Hematopoietic multipotent progenitor cell treated with erythropoietin and hydrocortisone succinate and interleukin-3 and kit ligand, for 15 days (in vitro differentiated cells): ENCODE measurements around the gene MRPL36.
"Not testable (repeated sequence)": the region's sequence is repeated elsewhere in the genome, so short reads cannot be mapped to it uniquely, and the experiment has no call there.

Experiments used
- DNase-seq: peaks from one replicate; pipeline ENCODE4 v3.0.0-alpha.2; 2015; ENCODE audit warnings: low spot score

Gene MRPL36

GRCh38 chr5:1815071-1815786 is 15.6 kb upstream of the MRPL36 start:
- DNase-seq, result no peak

DNA sequence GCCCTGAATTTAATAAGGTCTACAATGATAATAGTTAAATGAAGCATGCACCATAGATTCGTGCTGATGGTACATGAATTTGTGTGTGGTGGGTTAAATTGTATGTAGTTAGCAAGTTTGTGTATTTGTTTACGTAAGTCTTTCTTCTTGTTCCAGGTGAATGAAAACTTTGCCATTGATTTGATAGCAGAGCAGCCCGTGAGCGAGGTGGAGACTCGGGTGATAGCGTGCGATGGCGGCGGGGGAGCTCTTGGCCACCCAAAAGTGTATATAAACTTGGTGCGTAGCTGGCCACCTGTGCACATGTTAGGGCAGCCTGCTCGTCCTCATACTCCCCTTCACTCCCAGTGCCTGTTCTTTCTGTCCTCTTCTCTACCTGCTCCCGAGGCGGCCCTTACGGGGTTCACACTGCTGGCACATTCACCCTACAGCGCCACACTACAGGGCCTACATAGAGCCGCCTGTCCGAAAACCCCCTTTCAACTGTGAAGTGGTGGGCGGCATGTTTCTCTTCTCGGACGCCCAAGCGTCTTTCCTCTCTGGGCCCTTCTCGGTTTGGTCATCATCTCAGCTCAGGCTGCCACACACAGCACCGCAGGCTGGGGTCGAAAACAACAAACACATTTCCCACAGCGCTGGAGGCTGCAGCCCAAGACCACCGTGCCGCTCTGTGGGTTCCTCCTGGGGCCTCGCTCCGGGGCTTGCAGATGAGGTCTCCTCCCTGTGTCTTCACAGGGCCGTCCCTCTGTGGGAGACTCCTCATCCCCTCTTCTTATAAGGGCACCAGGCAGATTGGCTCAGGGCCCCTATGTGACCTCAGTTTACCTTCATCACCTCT is 14.8 kb upstream of the MRPL36 start:
- no peak for DNase-seq

- DNase-seq, result no peak
Measured at GRCh38 chr5:1810581-1811101, 11.0 kb upstream of the MRPL36 start.

GRCh38 chr5:1809416-1810035 is 9.9 kb upstream of the MRPL36 start:
- DNase-seq, result no peak

DNA sequence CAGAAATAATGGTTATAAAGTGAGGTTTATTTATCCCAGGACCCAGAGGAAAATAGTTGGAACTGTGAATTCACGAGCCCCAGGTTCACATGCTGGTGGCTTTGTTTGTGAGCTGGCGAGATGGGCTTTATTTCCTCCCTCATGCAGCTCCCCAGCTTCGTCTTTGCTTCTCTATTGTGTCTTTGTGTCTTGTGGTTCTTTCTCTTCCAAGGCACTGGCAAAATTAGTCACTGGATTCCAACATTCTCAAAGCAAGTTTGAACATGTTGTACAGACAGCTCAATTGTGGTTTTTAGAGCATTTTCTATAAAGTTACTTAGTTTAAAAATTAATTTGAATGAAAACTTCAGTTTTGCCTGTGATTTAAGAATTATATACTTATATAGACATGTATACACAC is 8.8 kb upstream of the MRPL36 start:
- no peak for DNase-seq

DNA sequence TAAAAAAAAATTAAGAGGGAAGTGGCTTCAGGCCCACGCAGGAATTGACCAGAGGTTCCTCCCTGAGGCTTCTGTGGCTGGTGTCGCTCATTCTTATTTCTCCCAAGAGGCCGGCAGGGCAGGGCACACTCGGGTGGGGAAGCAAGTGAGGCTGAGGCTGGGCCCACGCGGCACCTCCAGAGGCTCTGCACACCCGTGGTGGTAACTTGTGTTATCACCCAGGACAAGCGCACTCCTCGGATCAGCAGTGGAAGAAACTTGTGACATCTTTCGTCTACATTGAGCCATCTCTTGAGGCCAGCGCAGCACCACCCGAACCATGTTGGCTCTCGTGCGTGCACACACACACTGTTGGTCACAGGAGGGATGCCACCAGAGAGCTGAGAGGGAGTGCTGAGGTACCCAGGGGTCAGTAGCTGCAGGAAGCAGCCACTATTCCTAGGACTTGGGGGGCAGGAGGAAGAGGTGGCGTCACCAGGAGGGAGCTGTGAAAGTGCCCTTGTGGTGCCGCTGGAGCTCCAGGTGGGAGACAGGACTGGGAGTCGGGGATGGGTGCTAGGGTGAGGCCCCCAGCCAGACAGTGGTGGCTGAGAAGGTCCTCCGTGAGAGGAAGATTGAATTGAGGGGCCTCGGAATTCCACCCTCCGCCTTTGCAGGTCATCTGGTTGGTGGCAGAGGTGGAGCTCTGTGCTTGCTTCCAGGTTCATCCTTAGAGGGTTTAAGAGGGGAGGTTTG is 8.0 kb upstream of the MRPL36 start:
- DNase-seq, result no peak

DNA sequence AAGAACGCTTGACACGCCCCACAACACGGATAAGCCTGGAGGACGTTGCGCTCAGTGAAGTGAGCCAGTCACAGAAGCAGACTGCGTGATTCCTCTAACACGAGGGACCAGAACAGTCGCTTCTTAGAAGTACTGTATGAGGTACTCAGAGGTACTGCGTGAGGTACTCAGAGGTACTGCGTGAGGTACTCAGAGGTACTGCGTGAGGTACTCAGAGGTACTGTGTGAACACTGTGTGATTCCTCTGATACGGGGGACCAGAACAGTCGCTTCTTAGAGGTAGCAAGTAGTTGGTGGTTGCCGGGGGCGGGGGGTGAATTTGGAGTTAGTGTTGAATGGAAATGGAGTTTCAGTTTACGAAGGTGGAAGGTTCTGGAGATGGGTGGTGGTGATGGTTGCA is 7.3 kb upstream of the MRPL36 start:
- no peak for DNase-seq

DNA sequence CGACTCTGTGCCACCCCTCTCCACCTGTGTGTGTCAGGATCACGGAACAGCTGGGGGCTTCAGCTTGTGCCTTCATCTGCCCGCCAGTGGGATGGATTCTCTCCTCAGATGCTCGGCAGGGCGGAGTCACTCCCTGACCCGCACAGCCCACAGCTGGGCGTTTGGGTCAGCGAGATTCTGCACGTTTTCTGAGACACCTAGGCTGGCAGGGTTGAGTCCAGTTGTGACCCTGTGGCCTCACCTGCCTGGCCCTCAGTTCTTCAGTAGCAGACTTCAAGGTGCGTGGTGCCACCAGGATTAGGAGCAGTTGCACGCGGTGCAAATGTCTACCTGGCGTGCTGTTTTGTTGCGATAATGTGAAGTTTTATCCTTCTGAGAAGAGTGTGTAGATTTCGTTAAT is 6.6 kb upstream of the MRPL36 start:
- no peak for DNase-seq

GRCh38 chr5:1805736-1806135 is 6.1 kb upstream of the MRPL36 start:
- DNase-seq, result no peak

- DNase-seq, result no peak
Measured at GRCh38 chr5:1805326-1805725, 5.7 kb upstream of the MRPL36 start.

DNA sequence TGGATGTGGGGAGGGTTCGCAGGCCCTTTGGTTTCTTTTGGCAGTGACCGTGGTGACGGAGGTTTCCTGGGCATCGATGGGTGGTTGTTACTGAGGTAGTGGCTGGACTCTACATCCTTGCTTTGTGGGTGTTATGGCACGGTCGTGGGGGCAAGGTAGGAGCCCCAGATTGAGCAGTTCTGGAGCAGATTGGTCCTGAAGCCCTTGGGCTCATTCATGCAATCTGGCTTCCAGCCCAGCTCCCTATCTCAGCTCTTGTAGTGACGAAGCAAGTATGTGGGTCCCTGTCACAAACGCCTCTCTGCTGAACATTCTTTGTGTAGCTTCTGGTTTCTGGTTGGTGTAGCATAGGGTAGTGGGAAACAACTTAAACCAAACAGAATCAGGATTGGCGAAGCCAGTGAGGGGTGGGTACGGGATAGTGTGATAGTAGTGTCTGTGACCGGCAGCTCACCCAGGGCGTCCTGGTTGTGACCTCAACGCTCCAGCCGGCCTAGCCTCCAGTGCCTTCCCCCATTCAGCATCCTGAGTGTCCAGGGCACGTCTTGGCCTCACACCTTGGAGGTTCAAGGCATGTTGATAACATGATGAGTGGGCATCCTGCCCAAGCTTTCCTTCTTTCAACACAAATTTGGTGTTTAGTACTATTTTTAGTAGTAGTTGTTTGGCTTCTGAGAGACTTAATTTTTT is 4.5 kb upstream of the MRPL36 start:
- peak; percentile 57 for DNase-seq

- no peak for DNase-seq
Measured at GRCh38 chr5:1803192-1803591, 3.6 kb upstream of the MRPL36 start.

- DNase-seq, result peak; percentile 5
Measured at GRCh38 chr5:1801967-1802295, 2.3 kb upstream of the MRPL36 start.

- peak; percentile 81 for DNase-seq
Measured at GRCh38 chr5:1801222-1801966, 1.8 kb upstream of the MRPL36 start, which contains the start of gene NDUFS6. NDUFS6 (plus strand) TSS chr5:1801407; CDS start chr5:1801418, 11 bp downstream.

- DNase-seq, result peak; percentile 27
Measured at GRCh38 chr5:1800472-1801221, 1.0 kb upstream of the MRPL36 start.

GRCh38 chr5:1799110-1799601 is 481 bp downstream of the MRPL36 start:
- DNase-seq, result peak; percentile 19

DNA sequence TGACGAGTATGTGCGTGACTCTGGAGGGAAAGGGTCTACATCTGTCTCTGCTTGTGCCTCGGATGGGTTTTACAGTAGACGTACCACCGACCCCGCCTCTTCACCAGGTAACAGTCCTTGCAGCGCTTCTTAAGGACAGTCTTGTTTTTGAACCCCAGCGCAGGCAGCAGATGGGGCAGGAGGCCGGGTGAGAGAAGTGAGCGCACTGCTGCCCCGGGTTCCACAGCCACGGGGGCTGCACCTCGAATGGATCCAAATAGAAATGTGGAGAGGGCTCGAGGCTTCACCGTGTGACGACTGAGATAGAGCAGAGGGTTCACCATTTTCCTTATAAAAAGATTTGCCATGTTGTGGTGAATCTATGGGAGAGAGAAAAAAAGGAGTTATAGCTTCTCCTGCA is 1.0 kb downstream of the MRPL36 start:
- DNase-seq, result not testable (repeated sequence)

DNA sequence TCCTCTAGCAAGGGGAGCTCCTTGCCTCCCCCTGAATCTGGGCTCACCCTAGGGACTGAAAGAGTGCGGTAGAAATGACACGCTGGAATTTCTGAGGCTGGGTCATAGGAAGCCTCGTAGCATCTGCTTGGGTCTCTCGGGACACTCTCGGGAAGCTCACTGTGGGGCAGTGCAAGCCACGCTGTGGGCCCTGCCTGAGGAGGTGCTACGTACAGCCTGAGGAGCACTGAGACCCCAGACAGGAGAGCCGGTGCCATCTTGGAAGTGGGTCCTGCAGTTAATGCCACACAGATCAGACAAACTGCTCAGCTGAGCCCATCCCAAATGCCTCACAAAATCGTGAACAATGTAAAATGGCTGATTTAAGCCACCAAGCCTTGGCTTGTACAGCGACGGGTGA is 1.8 kb downstream of the MRPL36 start:
- no peak for DNase-seq

DNA sequence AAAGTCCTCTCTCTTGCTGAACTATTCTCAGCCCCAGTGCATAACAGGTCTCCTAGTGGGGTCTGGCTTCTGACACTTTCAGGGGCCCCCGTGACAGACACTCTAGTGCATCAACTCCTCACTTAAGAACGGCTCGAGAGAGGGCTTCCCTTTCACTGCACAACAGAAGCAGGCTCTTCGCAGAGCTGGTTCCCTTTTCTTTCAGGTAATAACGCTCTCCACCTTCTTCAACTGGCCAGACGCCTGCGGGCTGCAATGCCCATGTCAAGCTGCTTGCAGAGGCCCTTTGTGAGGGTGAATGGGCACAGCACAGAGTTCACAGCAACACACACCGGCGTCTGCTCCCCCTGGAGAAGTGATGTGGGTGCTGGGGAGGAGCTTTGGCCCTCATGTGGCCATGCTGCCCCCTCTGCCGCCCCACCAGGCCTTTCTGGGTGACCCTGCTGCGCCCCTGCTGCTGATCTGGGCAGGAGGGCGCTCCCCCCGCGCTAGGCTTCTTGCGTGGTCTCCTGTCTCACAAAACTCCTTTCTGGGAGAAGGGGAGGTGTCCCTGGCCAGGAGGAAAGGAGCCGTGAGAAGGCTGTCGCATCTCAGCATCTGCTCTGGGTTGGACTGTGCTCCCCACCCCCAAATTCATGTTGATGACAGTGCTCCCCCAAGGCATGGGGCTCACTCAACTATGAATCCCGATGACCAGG is 2.4 kb downstream of the MRPL36 start:
- no peak for DNase-seq
